Fibroblast of lung (primary cell): Measurements from ENCODE around the gene ZNF302. TPM values are rescaled to one million over a fixed set of nuclear protein-coding genes. Genes with fewer than 3 reads are reported as not detected.

ENCODE experiments used
- DNase-seq, 2 donors: peaks; one replicate each; pipeline versions ENCODE4 v3.0.0 to v3.0.0-alpha.2; 2010; ENCODE audit warnings: low read depth in 2 of 2
- H2AFZ ChIP-seq: 2 replicates; pipeline ENCODE4 v1.5.1; 2012; ENCODE audit warnings: low read length, control low read depth, inconsistent platforms
- H3K27ac ChIP-seq: 2 replicates; pipeline ENCODE4 v1.5.1; 2011; ENCODE audit warnings: low read length, control low read depth; ENCODE audit not compliant: insufficient read depth
- H3K27me3 ChIP-seq: 2 replicates; pipeline ENCODE4 v1.5.1; 2011; ENCODE audit warnings: mild to moderate bottlenecking, low read length; ENCODE audit not compliant: control insufficient read depth, insufficient read depth
- H3K36me3 ChIP-seq: 2 replicates; pipeline ENCODE4 v1.5.1; 2011; ENCODE audit warnings: low read length; ENCODE audit not compliant: control insufficient read depth, insufficient read depth
- H3K4me1 ChIP-seq: 2 replicates; pipeline ENCODE4 v1.5.1; 2011; ENCODE audit warnings: low read length; ENCODE audit not compliant: control insufficient read depth, insufficient read depth; ENCODE audit errors: extremely low read depth
- H3K4me2 ChIP-seq: 2 replicates; pipeline ENCODE4 v1.5.1; 2011; ENCODE audit warnings: low read length, control low read depth; ENCODE audit not compliant: insufficient read depth; ENCODE audit errors: extremely low read depth
- H3K4me3 ChIP-seq, 4 experiments: fragments of 200-600 bp in 1 of 4; sonication (generic) in 1 of 4; replicated peaks in 1 of 4; 2 replicates each; pipeline ENCODE4 v1.5.1; 2011 to 2016; ENCODE audit warnings: low read length in 4 of 4, low read depth in 3 of 4, mild to moderate bottlenecking in 3 of 4, control low read depth in 2 of 4, inconsistent platforms in 1 of 4, mixed read lengths in 1 of 4; ENCODE audit not compliant: insufficient read depth in 1 of 4; ENCODE audit errors: control extremely low read depth in 1 of 4
- H3K79me2 ChIP-seq: 2 replicates; pipeline ENCODE4 v1.5.1; 2012; ENCODE audit warnings: mild to moderate bottlenecking, low read length, inconsistent platforms; ENCODE audit not compliant: control insufficient read depth, insufficient read depth
- H3K9ac ChIP-seq: 2 replicates; pipeline ENCODE4 v1.5.1; 2011; ENCODE audit warnings: mild to moderate bottlenecking, low read length, control low read depth; ENCODE audit not compliant: insufficient read depth
- H3K9me3 ChIP-seq: 2 replicates; pipeline ENCODE4 v1.5.1; 2012; ENCODE audit warnings: low read depth, low read length; ENCODE audit not compliant: control insufficient read depth, insufficient read depth
- H4K20me1 ChIP-seq: 2 replicates; pipeline ENCODE4 v1.5.1; 2011; ENCODE audit warnings: low read length; ENCODE audit not compliant: control insufficient read depth, insufficient read depth; ENCODE audit errors: extremely low read depth
- CTCF ChIP-seq, 2 donors: IDR thresholded peaks in 1 of 2; conservative IDR thresholded peaks in 1 of 2; 1 replicate in 1 of 2; 2 replicates in 1 of 2; pipeline ENCODE4 v1.5.1; 2011 to 2012; ENCODE audit warnings: low read length in 2 of 2, control low read depth in 1 of 2, inconsistent platforms in 1 of 2, low read depth in 1 of 2, mild to moderate bottlenecking in 1 of 2
- EZH2 ChIP-seq: IDR thresholded peaks from 2 replicates; pipeline ENCODE4 v1.5.1; 2012; ENCODE audit warnings: low read length, control low read depth, mild to moderate bottlenecking; ENCODE audit errors: missing control alignments
- polyA plus RNA-seq, 2 donors: library from polyadenylated mRNA; depleted of rRNA in 1 of 2; stranded (reverse) in 1 of 2; unstranded in 1 of 2; fragments of >200 nt; gene quantifications; 2 replicates each; pipeline ENCODE4 v1.2.1, GENCODE V29; 2011 to 2012; ENCODE audit warnings: missing spikeins in 1 of 2
- total RNA-seq: library from RNA; depleted of rRNA; stranded (reverse); fragments of >200 nt; gene quantifications from 2 replicates; pipeline ENCODE4 v1.2.1, GENCODE V29; 2014

The ZNF302 gene
- total and polyA plus RNA-seq, 2 donors (not counting 1 experiment from before 2014, with no cell fraction given), result 14.5 to 21.6 TPM

- no peak overlapping the region for H3K27ac ChIP-seq
- no peaks in the 10 kb centered on the region for H3K27me3 ChIP-seq
- no peaks in the 10 kb centered on the region for H4K20me1 ChIP-seq
- H3K9me3 ChIP-seq, result no peaks in the 10 kb centered on the region
- H3K4me3 ChIP-seq, result no peak overlapping the region
- DNase-seq, result no peak
- H3K4me2 ChIP-seq, result no peak overlapping the region
- no peaks in the 10 kb centered on the region for H3K79me2 ChIP-seq
- no peaks in the 10 kb centered on the region for H3K36me3 ChIP-seq
- peaks cover 2% of the 10 kb centered on the region for H3K4me1 ChIP-seq
- no peak for TF ChIP-seq CTCF (conservative IDR thresholded peaks at IDR 0.05 in 1 of 2, IDR thresholded peaks at IDR 0.05 in 1 of 2; ENCODE audit: low read depth in 1 of 2, low read length in 2 of 2)
- TF ChIP-seq EZH2, result no peak
- H2AFZ ChIP-seq, result no peak overlapping the region
- no peak overlapping the region for H3K9ac ChIP-seq
Observed at GRCh38 chr19:34673590-34673989, 3.9 kb upstream of the ZNF302 start.

GRCh38 chr19:34675250-34675649, 2.2 kb upstream of the ZNF302 start:
- Histone ChIP-seq H3K4me2 (no peak overlapping the region), H3K27ac (no peak overlapping the region), H3K9me3 (no peaks in the 10 kb centered on the region), H3K27me3 (no peaks in the 10 kb centered on the region), H3K4me1 (peaks cover 2% of the 10 kb centered on the region), H3K36me3 (peaks cover 4% of the 10 kb centered on the region), H3K4me3 (no peak overlapping the region), H3K79me2 (no peaks in the 10 kb centered on the region), H4K20me1 (no peaks in the 10 kb centered on the region), H3K9ac (no peak overlapping the region), H2AFZ (no peak overlapping the region)
- TF ChIP-seq EZH2, result no peak
- TF ChIP-seq CTCF (conservative IDR thresholded peaks at IDR 0.05 in 1 of 2, IDR thresholded peaks at IDR 0.05 in 1 of 2; ENCODE audit: low read depth in 1 of 2, low read length in 2 of 2), result no peak
- DNase-seq, result no peak

- Histone ChIP-seq H3K36me3 (peaks cover 4% of the 10 kb centered on the region), H2AFZ (no peak overlapping the region), H3K4me3 (no peak overlapping the region), H3K9ac (no peak overlapping the region), H3K9me3 (no peaks in the 10 kb centered on the region), H3K79me2 (no peaks in the 10 kb centered on the region), H3K4me1 (peaks cover 2% of the 10 kb centered on the region), H3K4me2 (no peak overlapping the region), H3K27me3 (no peaks in the 10 kb centered on the region), H4K20me1 (no peaks in the 10 kb centered on the region), H3K27ac (no peak overlapping the region)
- no peak for DNase-seq
- TF ChIP-seq EZH2 (no peak), CTCF (conservative IDR thresholded peaks at IDR 0.05 in 1 of 2, IDR thresholded peaks at IDR 0.05 in 1 of 2; ENCODE audit: low read depth in 1 of 2, low read length in 2 of 2) (no peak)
Observed at GRCh38 chr19:34675919-34676318, 1.6 kb upstream of the ZNF302 start.
